ENCODE measurements around the gene B3GNT9.

GRCh38 chr16:67185651-67186134, 34.9 kb upstream of the B3GNT9 start:
- TF ChIP-seq EP300 (conservative IDR thresholded peaks at IDR 0.05; ENCODE audit: poor library complexity, severe bottlenecking) (no peak), CTCF (IDR thresholded peaks at IDR 0.05; ENCODE audit: poor library complexity, severe bottlenecking) (peak; percentile 4), POLR2AphosphoS5 (IDR thresholded peaks at IDR 0.05) (no peak), EZH2 (IDR thresholded peaks at IDR 0.05; ENCODE audit: borderline replicate concordance, insufficient read depth, low read length, poor library complexity, severe bottlenecking) (no peak), RAD21 (conservative IDR thresholded peaks at IDR 0.05) (no peak), REST (IDR thresholded peaks at IDR 0.05; ENCODE audit: borderline replicate concordance) (no peak)

Data from neural cell (in vitro differentiated cells).